Measurements from ENCODE around the gene LCK.

LCK gene

GRCh38 chr1:32228771-32229170, 22.3 kb upstream of the LCK start:
- TF ChIP-seq HOXD13 (CRISPR knock-in tag; IDR thresholded peaks at IDR 0.05; ENCODE audit: borderline replicate concordance) (no peak), ZNF248 (tag by site-specific recombination; IDR thresholded peaks at IDR 0.05) (no peak), KLF17 (tag by site-specific recombination; IDR thresholded peaks at IDR 0.05) (no peak), ZBTB48 (tag by site-specific recombination; IDR thresholded peaks at IDR 0.05) (no peak), ZFP69B (tag by site-specific recombination; IDR thresholded peaks at IDR 0.05) (no peak), ZNF214 (tag by site-specific recombination; IDR thresholded peaks at IDR 0.05; ENCODE audit: borderline replicate concordance) (no peak), ZNF302 (tag by site-specific recombination; IDR thresholded peaks at IDR 0.05; ENCODE audit: low read depth) (no peak), ZNF544 (tag by site-specific recombination; IDR thresholded peaks at IDR 0.05) (no peak), ZNF654 (tag by site-specific recombination; IDR thresholded peaks at IDR 0.05; ENCODE audit: low read depth) (no peak), ZFP41 (tag by site-specific recombination; IDR thresholded peaks at IDR 0.05; ENCODE audit: borderline replicate concordance) (no peak), ZNF10 (tag by site-specific recombination; IDR thresholded peaks at IDR 0.05) (no peak)
- Histone ChIP-seq H3K4me3 (ENCODE audit: low read depth, low read length) (no peak overlapping the region), H3K9me3 (ENCODE audit: control insufficient read depth, insufficient read depth, low read depth, low read length) (no peaks in the 10 kb centered on the region), H3K27ac (ENCODE audit: extremely low read depth, low read depth, low read length) (no peak overlapping the region), H3K4me1 (ENCODE audit: control insufficient read depth, insufficient read depth, low read length) (no peaks in the 10 kb centered on the region), H3K36me3 (ENCODE audit: control insufficient read depth in 2 of 2, insufficient read depth in 1 of 2, low read length in 2 of 2) (peaks cover 47 to 85% of the 10 kb centered on the region in 2 experiments)
- CTCF ChIA-PET: interaction anchor here (0.5 to 1.3 kb wide), 3 partner anchors 13 to 173 kb away, joined by 3 to 4 read pairs (median 4); no protein-coding TSS in a partner anchor
- POLR2A ChIA-PET: interaction anchor here (1.0 to 1.1 kb wide), 2 partner anchors 14 to 28 kb away, joined by 3 read pairs; partner anchors contain the start of gene CCDC28B

GRCh38 chr1:32231843-32232432, 19.1 kb upstream of the LCK start:
- Histone ChIP-seq H3K27ac (ENCODE audit: extremely low read depth, low read depth, low read length) (no peak overlapping the region), H3K9me3 (ENCODE audit: control insufficient read depth, insufficient read depth, low read depth, low read length) (no peaks in the 10 kb centered on the region), H3K4me3 (ENCODE audit: low read depth, low read length) (no peak overlapping the region), H3K4me1 (ENCODE audit: control insufficient read depth, insufficient read depth, low read length) (no peaks in the 10 kb centered on the region), H3K36me3 (ENCODE audit: control insufficient read depth in 2 of 2, insufficient read depth in 1 of 2, low read length in 2 of 2) (peaks cover 29 to 64% of the 10 kb centered on the region in 2 experiments)
- ChIA-PET POLR2A (interaction anchor here (0.6 to 1.4 kb wide), 3 partner anchors 9 to 231 kb away, joined by 3 to 4 read pairs (median 3); no protein-coding TSS in a partner anchor), CTCF (interaction anchor here (0.6 to 1.3 kb wide), 3 partner anchors 9 to 16 kb away, joined by 3 read pairs; no protein-coding TSS in a partner anchor)
- TF ChIP-seq ZNF600 (tag by site-specific recombination; IDR thresholded peaks at IDR 0.05) (peak; percentile 24; the same call in 1 of the 2 replicates), ZBTB7A (tag by site-specific recombination; IDR thresholded peaks at IDR 0.05; ENCODE audit: low read depth) (no peak)

GRCh38 chr1:32232558-32233304, 18.3 kb upstream of the LCK start:
- ChIA-PET CTCF (interaction anchor here (0.6 kb wide), 1 partner anchor 13 kb away, joined by 3 read pairs; no protein-coding TSS in a partner anchor), POLR2A (interaction anchor here (0.8 kb wide), 1 partner anchor 86 kb away, joined by 3 read pairs; no protein-coding TSS in a partner anchor)
- no peaks in the 10 kb centered on the region for H3K9me3 ChIP-seq (ENCODE audit: control insufficient read depth, insufficient read depth, low read depth, low read length)
- H3K4me1 ChIP-seq (ENCODE audit: control insufficient read depth, insufficient read depth, low read length): no peaks in the 10 kb centered on the region
- TF ChIP-seq SCRT2 (tag by site-specific recombination; IDR thresholded peaks at IDR 0.05) (peak; percentile 51; the same call in 1 of the 2 replicates), ZNF664 (tag by site-specific recombination; IDR thresholded peaks at IDR 0.05) (peak; percentile 77), GLI2 (tag by site-specific recombination; IDR thresholded peaks at IDR 0.05; ENCODE audit: borderline replicate concordance, low read depth) (no peak), PRDM10 (tag by site-specific recombination; IDR thresholded peaks at IDR 0.05) (peak; percentile 99), OSR2 (tag by site-specific recombination; IDR thresholded peaks at IDR 0.05) (peak; percentile 40; the same call in 1 of the 2 replicates), ZNF157 (tag by site-specific recombination; IDR thresholded peaks at IDR 0.05) (no peak), ZNF600 (tag by site-specific recombination; IDR thresholded peaks at IDR 0.05) (peak; percentile 88)
- no peak overlapping the region for H3K4me3 ChIP-seq (ENCODE audit: low read depth, low read length)
- no peak overlapping the region for H3K27ac ChIP-seq (ENCODE audit: extremely low read depth, low read depth, low read length)
- peaks cover 21 to 56% of the 10 kb centered on the region in 2 experiments for H3K36me3 ChIP-seq (ENCODE audit: control insufficient read depth in 2 of 2, insufficient read depth in 1 of 2, low read length in 2 of 2)
